ENCODE results near the gene LRRC37A3. TPM values are rescaled to one million over a fixed set of nuclear protein-coding genes. Genes with fewer than 3 reads are reported as not detected.
"Not testable (repeated sequence)": the region's sequence is repeated elsewhere in the genome, so short reads cannot be mapped to it uniquely, and the experiment has no call there.

The LRRC37A3 gene
- total RNA-seq (10 to 100 TPM in 1 of 4 donors, 1 to 10 TPM in 3; 4.6 to 11.2 (median 7.4) TPM), polyA plus RNA-seq (2.0 TPM)
- long read RNA-seq, donor 1, partial matches to known transcripts: 0 of 3 reads
- long read RNA-seq, donor 1, other reads (novel, unspliced or antisense): 3 of 3 reads
- long read RNA-seq, donor 2: 0 reads
- long read RNA-seq, donor 3, partial matches to known transcripts: 1 of 2 reads
- long read RNA-seq, donor 3, other reads (novel, unspliced or antisense): 1 of 2 reads
- long read RNA-seq, donor 4, partial matches to known transcripts: 0 of 1 reads
- long read RNA-seq, donor 4, other reads (novel, unspliced or antisense): 1 of 1 reads

- H3K9me3 ChIP-seq (ENCODE audit: control insufficient read depth, low read length); H3K4me1 ChIP-seq (ENCODE audit: control insufficient read depth, insufficient read depth, low read length); H3K27me3 ChIP-seq (ENCODE audit: control insufficient read depth, insufficient read depth); intact Hi-C loops (cut with DNase I): not testable (repeated sequence)
- peak; percentile 99 for ATAC-seq
- WGBS: 2% methylated on average over 70 of the region's 70 CpGs
- Histone ChIP-seq H3K27ac (ENCODE audit: low read length) (peak within 1 kb of the TSS; percentile 71), H3K4me3 (ENCODE audit: low read length) (peak within 1 kb of the TSS; percentile 58)
- peak; percentile 99 to 100 (median 99) for DNase-seq
Measured at GRCh38 chr17:64919289-64920025, at the start of gene LRRC37A3. LRRC37A3 (minus strand) TSS chr17:64919478; CDS start chr17:64897257, 22,221 bp downstream.

DNA sequence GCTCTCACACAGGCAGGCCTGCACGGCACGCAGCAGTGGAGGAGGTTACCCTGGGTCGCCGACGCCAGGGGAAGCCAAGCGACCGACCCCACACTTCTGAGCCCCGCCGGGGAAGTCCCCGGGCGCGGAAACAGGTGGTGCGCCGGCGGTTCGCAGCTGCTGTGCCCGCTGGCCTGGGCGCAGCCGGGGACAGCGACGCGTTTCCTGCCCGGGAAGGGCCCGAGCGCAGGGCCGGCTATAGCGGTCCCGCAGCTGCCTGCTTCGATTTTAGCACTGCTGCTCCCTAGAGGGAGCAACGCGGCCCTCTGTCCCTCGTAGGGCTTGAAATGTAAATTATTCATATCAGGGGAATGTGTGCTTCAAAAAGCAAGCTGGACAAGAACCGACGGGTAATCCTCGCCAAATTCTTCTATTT is 46.6 kb upstream of the LRRC37A3 start:
- H3K27ac ChIP-seq (ENCODE audit: low read length); H3K4me1 ChIP-seq (ENCODE audit: control insufficient read depth, insufficient read depth, low read length); H3K27me3 ChIP-seq (ENCODE audit: control insufficient read depth, insufficient read depth); intact Hi-C loops (cut with DNase I); H3K9me3 ChIP-seq (ENCODE audit: control insufficient read depth, low read length): not testable (repeated sequence)
- WGBS: under 1% methylated on average over 35 of the region's 35 CpGs
- ATAC-seq (peak; percentile 97), DNase-seq (peak; percentile 65 to 88 (median 86))
- H3K4me3 ChIP-seq (ENCODE audit: low read length): peak overlapping the region; percentile 1

DNA sequence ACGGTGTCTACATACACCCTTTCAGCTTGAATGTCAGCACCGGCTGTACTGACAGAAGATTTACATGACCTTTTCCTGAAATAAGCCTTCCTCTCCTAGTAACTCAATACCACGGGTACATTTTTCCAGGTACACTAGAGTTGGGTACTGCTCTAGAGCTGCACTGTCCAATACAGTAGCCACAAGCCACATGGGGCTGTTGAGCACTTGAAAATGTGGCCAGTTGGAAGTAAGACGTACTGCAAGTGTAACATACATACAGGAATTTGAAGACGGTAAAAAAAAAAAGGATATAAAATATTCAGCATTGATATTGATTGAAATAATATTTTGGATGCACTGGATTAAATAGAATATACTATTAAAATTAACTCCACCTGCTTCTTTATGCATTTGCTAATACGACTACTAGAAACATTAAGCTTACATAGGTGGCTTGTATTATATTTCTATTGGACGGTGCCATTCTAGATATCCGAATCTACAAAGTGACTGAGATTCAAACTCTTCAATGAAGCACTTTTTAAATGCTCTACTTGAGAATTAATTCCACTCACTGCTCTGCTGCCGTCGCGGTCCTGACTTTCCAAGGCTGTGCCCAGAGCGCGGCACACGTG is 46.1 kb upstream of the LRRC37A3 start:
- peak overlapping the region; percentile 1 for H3K4me3 ChIP-seq (ENCODE audit: low read length)
- WGBS: 55% methylated on average over 12 of the region's 14 CpGs
- H3K27ac ChIP-seq (ENCODE audit: low read length); H3K9me3 ChIP-seq (ENCODE audit: control insufficient read depth, low read length); intact Hi-C loops (cut with DNase I); H3K4me1 ChIP-seq (ENCODE audit: control insufficient read depth, insufficient read depth, low read length); ATAC-seq; H3K27me3 ChIP-seq (ENCODE audit: control insufficient read depth, insufficient read depth); DNase-seq: not testable (repeated sequence)

DNA sequence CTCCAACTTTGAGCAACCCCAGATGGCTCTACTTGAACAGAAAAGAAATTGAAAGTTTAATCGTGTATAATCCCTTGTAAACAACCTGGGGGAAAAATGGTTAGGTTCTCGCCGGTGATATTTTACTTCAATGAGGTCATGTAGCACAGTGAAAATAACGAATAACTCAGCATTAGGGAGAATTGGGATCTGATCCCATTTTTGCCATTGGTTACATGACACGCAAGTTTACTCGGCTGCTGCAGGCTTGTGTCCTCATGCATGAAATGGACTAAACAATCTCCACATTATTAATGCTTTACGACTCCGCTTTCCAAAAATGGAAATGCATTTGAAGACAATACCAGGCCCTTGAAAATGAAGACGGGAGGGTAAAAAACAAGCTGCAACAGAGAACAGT is 45.5 kb upstream of the LRRC37A3 start:
- no peaks in the 10 kb centered on the region for H3K4me1 ChIP-seq (ENCODE audit: control insufficient read depth, insufficient read depth, low read length)
- DNase-seq (no peak), ATAC-seq (no peak)
- no peak overlapping the region for H3K4me3 ChIP-seq (ENCODE audit: low read length)
- no peaks in the 10 kb centered on the region for H3K9me3 ChIP-seq (ENCODE audit: control insufficient read depth, low read length)
- WGBS: 85% methylated on average over 9 of the region's 9 CpGs
- no peak overlapping the region for H3K27ac ChIP-seq (ENCODE audit: low read length)
- intact Hi-C loops (cut with DNase I): no loop called here
- H3K27me3 ChIP-seq (ENCODE audit: control insufficient read depth, insufficient read depth): no peaks in the 10 kb centered on the region

- H3K27me3 ChIP-seq (ENCODE audit: control insufficient read depth, insufficient read depth); DNase-seq; H3K4me1 ChIP-seq (ENCODE audit: control insufficient read depth, insufficient read depth, low read length); ATAC-seq; H3K27ac ChIP-seq (ENCODE audit: low read length); H3K9me3 ChIP-seq (ENCODE audit: control insufficient read depth, low read length); H3K4me3 ChIP-seq (ENCODE audit: low read length); intact Hi-C loops (cut with DNase I): not testable (repeated sequence)
- 92% methylated on average over 2 of the region's 2 CpGs for WGBS
Measured at GRCh38 chr17:64963814-64964213, 44.5 kb upstream of the LRRC37A3 start.

GRCh38 chr17:64961563-64962378 is 42.5 kb upstream of the LRRC37A3 start:
- H3K4me3 ChIP-seq (ENCODE audit: low read length): peak overlapping the region; percentile 25
- H3K9me3 ChIP-seq (ENCODE audit: control insufficient read depth, low read length); H3K27ac ChIP-seq (ENCODE audit: low read length); H3K27me3 ChIP-seq (ENCODE audit: control insufficient read depth, insufficient read depth); H3K4me1 ChIP-seq (ENCODE audit: control insufficient read depth, insufficient read depth, low read length); intact Hi-C loops (cut with DNase I): not testable (repeated sequence)
- WGBS: 1% methylated on average over 13 of the region's 13 CpGs
- ATAC-seq (peak; percentile 69 to 76), DNase-seq (peak in 1 of 3 donors; percentile 19)

DNA sequence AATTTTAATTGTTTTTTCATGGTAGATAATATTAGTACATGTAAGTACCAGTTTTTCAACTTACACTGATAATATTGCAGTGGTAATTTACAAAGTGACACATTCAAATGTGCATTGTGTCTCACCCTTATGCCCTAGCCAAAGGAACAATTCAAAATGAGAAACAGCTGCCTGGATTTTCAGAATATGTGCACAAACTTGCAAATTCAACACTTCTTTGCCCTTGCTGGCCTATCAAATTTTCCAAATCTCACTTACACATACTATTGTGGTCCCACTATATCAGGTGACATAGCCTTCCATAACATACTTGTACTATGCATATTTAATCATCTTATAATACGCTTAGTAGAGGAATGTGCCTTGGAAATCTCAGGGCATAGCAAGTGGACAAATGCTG is 32.6 kb upstream of the LRRC37A3 start:
- Histone ChIP-seq H3K4me1 (ENCODE audit: control insufficient read depth, insufficient read depth, low read length) (no peaks in the 10 kb centered on the region), H3K27ac (ENCODE audit: low read length) (no peak overlapping the region), H3K4me3 (ENCODE audit: low read length) (no peak overlapping the region), H3K27me3 (ENCODE audit: control insufficient read depth, insufficient read depth) (no peaks in the 10 kb centered on the region), H3K9me3 (ENCODE audit: control insufficient read depth, low read length) (no peaks in the 10 kb centered on the region)
- 96% methylated on average over 1 of the region's 1 CpG for whole genome bisulfite sequencing
- intact Hi-C loops (cut with DNase I): no loop called here
- ATAC-seq (no peak), DNase-seq (no peak)

DNA sequence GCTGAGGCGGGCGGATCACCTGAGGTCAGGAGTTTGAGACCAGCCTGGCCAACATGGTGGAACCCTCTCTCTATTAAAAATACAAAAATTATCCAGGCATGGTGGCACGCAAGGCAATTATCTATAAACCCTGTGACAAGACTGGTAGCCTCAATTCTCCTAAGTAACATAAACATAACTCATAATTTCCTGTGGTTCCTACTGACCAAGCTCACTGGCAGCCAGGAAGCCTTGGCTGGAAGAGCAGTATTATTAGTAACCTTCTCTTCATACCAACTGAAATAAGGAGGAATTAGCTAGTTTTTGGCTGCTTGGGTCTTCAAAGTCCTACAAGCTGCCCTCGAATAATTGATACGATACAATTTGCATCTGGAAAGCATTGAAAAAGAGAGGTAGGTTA is 31.6 kb upstream of the LRRC37A3 start:
- DNase-seq (no peak), ATAC-seq (no peak)
- WGBS: 93% methylated on average over 5 of the region's 5 CpGs
- intact Hi-C loops (cut with DNase I): no loop called here
- Histone ChIP-seq H3K4me1 (ENCODE audit: control insufficient read depth, insufficient read depth, low read length) (no peaks in the 10 kb centered on the region), H3K4me3 (ENCODE audit: low read length) (no peak overlapping the region), H3K27me3 (ENCODE audit: control insufficient read depth, insufficient read depth) (no peaks in the 10 kb centered on the region), H3K27ac (ENCODE audit: low read length) (no peak overlapping the region), H3K9me3 (ENCODE audit: control insufficient read depth, low read length) (no peaks in the 10 kb centered on the region)

- H3K4me1 ChIP-seq (ENCODE audit: control insufficient read depth, insufficient read depth, low read length): no peaks in the 10 kb centered on the region
- DNase-seq (no peak), ATAC-seq (no peak)
- no peak overlapping the region for H3K4me3 ChIP-seq (ENCODE audit: low read length)
- no peaks in the 10 kb centered on the region for H3K27me3 ChIP-seq (ENCODE audit: control insufficient read depth, insufficient read depth)
- no peak overlapping the region for H3K27ac ChIP-seq (ENCODE audit: low read length)
- no peaks in the 10 kb centered on the region for H3K9me3 ChIP-seq (ENCODE audit: control insufficient read depth, low read length)
- intact Hi-C loops (cut with DNase I): no loop called here
Measured at GRCh38 chr17:64947152-64947551, 27.9 kb upstream of the LRRC37A3 start.

- no peak for ATAC-seq
- Histone ChIP-seq H3K4me3 (ENCODE audit: low read length) (no peak overlapping the region), H3K9me3 (ENCODE audit: control insufficient read depth, low read length) (no peaks in the 10 kb centered on the region), H3K4me1 (ENCODE audit: control insufficient read depth, insufficient read depth, low read length) (no peaks in the 10 kb centered on the region), H3K27me3 (ENCODE audit: control insufficient read depth, insufficient read depth) (no peaks in the 10 kb centered on the region), H3K27ac (ENCODE audit: low read length) (no peak overlapping the region)
- no peak for DNase-seq
- intact Hi-C loops (cut with DNase I): no loop called here
- 86% methylated on average over 2 of the region's 2 CpGs for WGBS
Measured at GRCh38 chr17:64941761-64942160, 22.5 kb upstream of the LRRC37A3 start.
